Measurements from ENCODE around the gene ENDOV.

GRCh38 chr17:80414803-80415625 lies at the start of gene ENDOV:
- peak; percentile 71 for TF ChIP-seq POLR2A (IDR thresholded peaks at IDR 0.05; ENCODE audit: low read length)
- no peak for TF ChIP-seq GATA1 (IDR thresholded peaks at IDR 0.05; ENCODE audit: low read depth, low read length)

Data from erythroblast (primary cell).